GM12801 (cell line): ENCODE results near the gene SSH2.

Experiments
- CTCF ChIP-seq: IDR thresholded peaks from one replicate; pipeline ENCODE4 v1.5.1; 2011; ENCODE audit warnings: control low read depth; ENCODE audit not compliant: insufficient read length; ENCODE audit errors: extremely low read depth

The SSH2 gene

GRCh38 chr17:29929533-29930408 is at the start of gene SSH2:
SSH2 (minus strand) TSS chr17:29930228; CDS start chr17:29930000, 228 bp downstream.
- no peak for TF ChIP-seq CTCF

GRCh38 chr17:29977836-29978235 is 47.8 kb upstream of the SSH2 start:
- no peak for TF ChIP-seq CTCF

GRCh38 chr17:29973005-29973404 is 43.0 kb upstream of the SSH2 start:
- no peak for TF ChIP-seq CTCF

- no peak for TF ChIP-seq CTCF
Measured at GRCh38 chr17:29972277-29972676, 42.2 kb upstream of the SSH2 start.

GRCh38 chr17:29968271-29968670 is 38.2 kb upstream of the SSH2 start:
- TF ChIP-seq CTCF, result no peak

- no peak for TF ChIP-seq CTCF
Measured at GRCh38 chr17:29962656-29963055, 32.6 kb upstream of the SSH2 start.

- no peak for TF ChIP-seq CTCF
Measured at GRCh38 chr17:29959658-29960337, 29.8 kb upstream of the SSH2 start.
